Upper lobe of left lung (tissue), 6 donors: Measurements from ENCODE around the gene CDK11A. TPM values are rescaled to one million over a fixed set of nuclear protein-coding genes. Genes with fewer than 3 reads are reported as not detected.

Source experiments
- ATAC-seq, 2 donors: fragments of 200-7000 bp; cut with Tn5 transposase; one replicate each; pipeline ENCODE4 v1.9.1; 2022; ENCODE audit warnings: mild to moderate bottlenecking in 2 of 2, moderate library complexity in 2 of 2; ENCODE audit not compliant: low FRiP score in 2 of 2
- DNase-seq, 2 donors: peaks; one replicate each; pipeline ENCODE4 v3.0.0-alpha.2; 2019 to 2020
- H3K27ac ChIP-seq, 4 donors: fragments of 200-600 bp; sonication (generic); one replicate each; pipeline ENCODE4 v1.5.1; 2016 to 2019
- H3K27me3 ChIP-seq, 4 donors: fragments of 200-600 bp; sonication (generic); one replicate each; pipeline ENCODE4 v1.5.1; 2017 to 2019
- H3K36me3 ChIP-seq, 4 donors: fragments of 200-600 bp; sonication (generic); one replicate each; pipeline ENCODE4 v1.5.1; 2016 to 2019
- H3K4me1 ChIP-seq, 4 donors: fragments of 200-600 bp; sonication (generic); one replicate each; pipeline ENCODE4 v1.5.1; 2018 to 2019
- H3K4me3 ChIP-seq, 4 donors: fragments of 200-600 bp; sonication (generic); one replicate each; pipeline ENCODE4 v1.5.1; 2017 to 2019; ENCODE audit warnings: mild to moderate bottlenecking in 2 of 4, moderate library complexity in 1 of 4
- H3K9me3 ChIP-seq, 4 donors: fragments of 200-600 bp; sonication (generic); one replicate each; pipeline ENCODE4 v1.5.1; 2018 to 2019
- EP300 ChIP-seq, 4 donors: sonication (generic); formaldehyde crosslinking; IDR thresholded peaks; one replicate each; pipeline ENCODE4 v1.5.1; 2017; ENCODE audit warnings: antibody characterized with exemption in 4 of 4, control low read depth in 2 of 4
- POLR2A ChIP-seq, 4 donors: fragments of 450-650 bp; IDR thresholded peaks; one replicate each; pipeline ENCODE4 v1.5.1; 2016 to 2017; ENCODE audit warnings: antibody characterized with exemption in 4 of 4, mild to moderate bottlenecking in 2 of 4
- POLR2AphosphoS5 ChIP-seq, 2 donors: sonication (generic); formaldehyde crosslinking; IDR thresholded peaks; one replicate each; pipeline ENCODE4 v1.5.1; 2017; ENCODE audit warnings: antibody characterized with exemption in 2 of 2
- WGBS, 2 donors: methylation state at CpG; one replicate each; pipeline ENCODE4 v1.1.5; 2017 to 2018; 5-methylcytosine and 5-hydroxymethylcytosine counted together
- total RNA-seq, 6 donors: library from RNA; depleted of rRNA in 4 of 6; stranded (reverse); fragments of >200 nt in 4 of 6; gene quantifications; one replicate each; pipeline versions ENCODE4 v1.1.0 to v1.2.1, GENCODE V29; 2016 to 2021
- TF ChIP-seq, protein P1 (sequence below), 6 experiments: fragments of 450-650 bp in 4 of 6; fragments of 200-600 bp in 2 of 6; sonication (generic) in 2 of 6; IDR thresholded peaks; one replicate each; pipeline ENCODE4 v1.5.1; 2016 to 2019; ENCODE audit warnings: antibody characterized with exemption in 6 of 6
- donor health status: DM: no; HTN: no; CAD: no; lungs with moderate emphysema.
- donor health status: DM: no; HTN: yes; CAD: no; lungs with severe emphysema.

CDK11A gene
- total RNA-seq, 6 donors from 2014 or later, result 23.9 to 417 (median 54.5) TPM

DNA sequence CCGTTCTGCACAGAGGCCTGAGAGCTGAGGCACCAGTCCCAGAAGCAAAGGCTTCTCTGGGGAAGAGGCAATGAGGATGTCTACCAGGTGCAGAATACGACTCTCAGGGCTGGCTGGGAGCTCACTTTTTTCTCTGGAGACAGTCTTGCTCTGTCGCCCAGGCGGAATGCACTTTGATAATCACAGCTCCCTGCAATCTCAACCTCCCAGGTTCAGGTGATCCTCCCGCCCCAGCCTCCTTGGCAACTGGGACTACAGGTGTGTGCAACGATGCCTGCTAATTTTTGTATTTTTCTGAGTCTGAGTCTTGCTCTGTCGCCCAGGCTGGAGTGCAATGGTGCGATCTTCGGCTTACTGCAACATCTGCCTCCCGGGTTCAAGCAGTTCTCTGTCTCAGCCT lies 36.6 kb upstream of the CDK11A start:
- no peak for DNase-seq
- peaks cover 29 to 92% (median 67%) of the 10 kb centered on the region in 4 donors for H3K36me3 ChIP-seq
- TF ChIP-seq EP300 (IDR thresholded peaks at IDR 0.05), result no peak
- TF ChIP-seq POLR2AphosphoS5 (IDR thresholded peaks at IDR 0.05), result no peak
- no peak for TF ChIP-seq POLR2A (IDR thresholded peaks at IDR 0.05)
- TF ChIP-seq, protein P1, sequence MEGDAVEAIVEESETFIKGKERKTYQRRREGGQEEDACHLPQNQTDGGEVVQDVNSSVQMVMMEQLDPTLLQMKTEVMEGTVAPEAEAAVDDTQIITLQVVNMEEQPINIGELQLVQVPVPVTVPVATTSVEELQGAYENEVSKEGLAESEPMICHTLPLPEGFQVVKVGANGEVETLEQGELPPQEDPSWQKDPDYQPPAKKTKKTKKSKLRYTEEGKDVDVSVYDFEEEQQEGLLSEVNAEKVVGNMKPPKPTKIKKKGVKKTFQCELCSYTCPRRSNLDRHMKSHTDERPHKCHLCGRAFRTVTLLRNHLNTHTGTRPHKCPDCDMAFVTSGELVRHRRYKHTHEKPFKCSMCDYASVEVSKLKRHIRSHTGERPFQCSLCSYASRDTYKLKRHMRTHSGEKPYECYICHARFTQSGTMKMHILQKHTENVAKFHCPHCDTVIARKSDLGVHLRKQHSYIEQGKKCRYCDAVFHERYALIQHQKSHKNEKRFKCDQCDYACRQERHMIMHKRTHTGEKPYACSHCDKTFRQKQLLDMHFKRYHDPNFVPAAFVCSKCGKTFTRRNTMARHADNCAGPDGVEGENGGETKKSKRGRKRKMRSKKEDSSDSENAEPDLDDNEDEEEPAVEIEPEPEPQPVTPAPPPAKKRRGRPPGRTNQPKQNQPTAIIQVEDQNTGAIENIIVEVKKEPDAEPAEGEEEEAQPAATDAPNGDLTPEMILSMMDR (IDR thresholded peaks at IDR 0.05), result no peak

DNA sequence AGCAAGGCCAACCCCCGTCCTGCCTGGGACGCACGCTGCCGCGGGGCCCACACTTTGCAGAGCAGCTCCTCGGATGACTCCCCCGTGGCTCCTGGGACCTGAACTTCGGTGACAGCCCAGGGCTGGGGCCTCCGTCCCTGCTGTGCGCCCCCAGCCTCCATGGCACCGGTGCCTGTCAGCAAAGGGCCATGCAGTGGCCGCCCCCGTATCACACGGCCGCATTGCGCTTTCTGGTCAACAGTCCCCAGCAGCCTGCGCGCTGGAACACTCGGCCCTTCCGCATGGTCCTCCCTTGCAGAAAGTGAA lies 36.1 kb upstream of the CDK11A start:
- ATAC-seq (no peak), DNase-seq (peak in 1 of 2 donors; percentile 75)
- no peaks in the 10 kb centered on the region for H3K27me3 ChIP-seq
- H3K4me1 ChIP-seq, result peaks cover 17 to 44% (median 34%) of the 10 kb centered on the region in 4 donors
- no peak overlapping the region for H3K4me3 ChIP-seq
- 95 to 97% methylated on average over 17 to 20 of the region's 20 CpGs for WGBS, 2 donors
- no peaks in the 10 kb centered on the region for H3K9me3 ChIP-seq
- peaks cover 31 to 96% (median 70%) of the 10 kb centered on the region in 4 donors for H3K36me3 ChIP-seq
- TF ChIP-seq, protein P1 (IDR thresholded peaks at IDR 0.05), result no peak
- TF ChIP-seq POLR2AphosphoS5 (IDR thresholded peaks at IDR 0.05), result no peak
- no peak for TF ChIP-seq EP300 (IDR thresholded peaks at IDR 0.05)
- no peak for TF ChIP-seq POLR2A (IDR thresholded peaks at IDR 0.05)
- peak overlapping the region in 1 of 4 donors; percentile 78 for H3K27ac ChIP-seq

More for the DNA sequence above, 36.6 kb upstream of the CDK11A start:
- Histone ChIP-seq H3K4me3 (no peak overlapping the region), H3K4me1 (peaks cover 17 to 44% (median 35%) of the 10 kb centered on the region in 4 donors), H3K27ac (no peak overlapping the region), H3K27me3 (no peaks in the 10 kb centered on the region), H3K9me3 (no peaks in the 10 kb centered on the region)
- WGBS, 2 donors, result 95 to 96% methylated on average over 9 to 10 of the region's 10 CpGs
- no peak for ATAC-seq

DNA sequence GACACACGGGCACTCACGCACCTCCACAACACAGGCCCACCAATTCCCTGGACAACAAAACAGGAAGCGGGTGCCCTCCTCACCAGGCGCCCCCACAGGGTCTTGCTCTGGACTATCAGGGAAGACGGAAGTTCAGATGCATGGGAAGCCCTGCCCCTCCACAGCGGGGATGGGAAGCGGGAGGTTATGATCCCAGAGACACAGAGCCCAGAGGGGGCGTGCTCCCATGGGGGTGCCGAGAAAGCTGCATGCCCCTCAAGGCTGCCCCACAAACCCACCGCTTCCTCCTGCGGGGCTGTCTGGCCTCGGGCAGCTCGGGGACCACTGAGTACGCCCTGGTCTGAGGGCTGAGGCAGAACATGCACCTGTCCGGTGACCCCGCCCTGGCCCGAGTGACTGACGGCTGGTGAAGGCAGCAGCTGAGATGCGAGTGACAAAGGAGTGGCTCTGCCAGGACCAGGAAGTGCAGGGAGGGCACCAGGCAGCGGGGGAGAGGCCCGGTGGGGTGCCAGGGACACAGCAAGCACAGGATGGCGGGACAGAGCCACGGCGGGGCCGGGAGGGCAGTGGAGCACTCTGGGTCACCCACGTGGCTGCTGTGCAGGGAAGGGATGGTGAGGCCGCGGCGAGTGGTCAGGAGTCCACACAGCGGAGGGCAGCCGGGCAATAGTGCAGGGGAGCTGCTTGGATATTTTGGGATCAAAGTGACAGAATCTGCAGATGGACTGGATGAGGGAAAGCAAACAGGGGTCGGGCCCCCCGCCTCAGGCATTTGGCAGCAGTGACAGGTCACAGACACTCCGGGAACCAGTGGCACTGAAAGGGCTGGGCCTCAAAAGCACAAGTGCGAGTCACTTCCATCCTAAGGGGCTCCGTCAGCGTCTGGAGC lies 35.5 kb upstream of the CDK11A start:
- H3K27ac ChIP-seq, result peak overlapping the region; percentile 67 to 88 (median 75)
- H3K36me3 ChIP-seq, result peaks cover 33 to 97% (median 73%) of the 10 kb centered on the region in 4 donors
- no peaks in the 10 kb centered on the region for H3K27me3 ChIP-seq
- H3K4me3 ChIP-seq, result no peak overlapping the region
- H3K4me1 ChIP-seq, result peaks cover 17 to 41% (median 29%) of the 10 kb centered on the region in 4 donors
- DNase-seq, result peak in 1 of 2 donors; percentile 77
- TF ChIP-seq POLR2AphosphoS5 (IDR thresholded peaks at IDR 0.05) (no peak), POLR2A (IDR thresholded peaks at IDR 0.05) (no peak), EP300 (IDR thresholded peaks at IDR 0.05) (no peak)
- TF ChIP-seq, protein P1 (IDR thresholded peaks at IDR 0.05), result no peak
- 91 to 96% methylated on average over 29 to 37 of the region's 37 CpGs for WGBS, 2 donors
- no peaks in the 10 kb centered on the region for H3K9me3 ChIP-seq
- no peak for ATAC-seq

DNA sequence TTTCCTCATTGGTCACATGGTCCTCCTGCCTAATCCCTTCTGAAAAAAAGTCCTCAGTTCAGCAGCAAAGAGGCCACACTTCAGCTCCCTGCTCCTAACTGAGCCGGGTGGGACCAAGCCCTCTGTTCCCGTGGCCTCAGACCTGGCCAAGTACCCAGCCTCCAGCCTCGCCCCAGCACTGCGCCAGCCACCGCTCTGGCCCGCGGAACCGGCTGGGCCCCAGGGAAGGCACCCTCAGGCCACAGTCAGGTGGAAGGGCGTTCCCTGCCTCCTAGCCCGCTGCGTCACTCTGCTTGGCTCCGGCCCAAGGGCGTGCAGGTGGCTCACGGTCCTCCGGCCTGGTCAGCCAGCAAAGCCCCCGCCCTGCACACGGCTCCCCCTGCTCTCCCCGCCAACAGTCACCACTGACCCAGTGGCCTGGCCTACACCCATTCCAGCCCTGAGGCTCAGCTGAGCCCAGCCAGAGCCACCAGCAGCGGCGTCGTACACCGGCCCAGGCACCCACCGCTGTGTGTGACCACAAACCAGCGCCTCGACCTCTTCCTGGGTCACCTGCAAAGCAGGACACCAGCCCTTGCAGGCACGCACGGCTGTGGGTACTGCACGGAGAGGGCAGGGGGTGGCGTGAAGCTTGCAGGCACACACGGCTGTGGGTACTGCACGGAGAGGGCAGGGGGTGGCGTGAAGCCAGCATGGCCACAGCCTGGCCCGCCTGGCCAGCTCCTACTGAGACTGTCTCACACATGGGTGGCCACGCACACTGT lies 34.7 kb upstream of the CDK11A start:
- no peak overlapping the region for H3K4me3 ChIP-seq
- TF ChIP-seq POLR2AphosphoS5 (IDR thresholded peaks at IDR 0.05) (peak; percentile 37 to 63), EP300 (IDR thresholded peaks at IDR 0.05) (no peak), POLR2A (IDR thresholded peaks at IDR 0.05) (peak in 1 of 4 donors; percentile 54)
- TF ChIP-seq, protein P1 (IDR thresholded peaks at IDR 0.05), result no peak
- H3K27ac ChIP-seq, result peak overlapping the region; percentile 67 to 88 (median 75)
- ATAC-seq, result peak; percentile 72 to 94
- peaks cover 31 to 97% (median 77%) of the 10 kb centered on the region in 4 donors for H3K36me3 ChIP-seq
- peak; percentile 94 to 95 for DNase-seq
- 58 to 94% methylated on average over 7 to 18 of the region's 34 CpGs for WGBS, 2 donors
- H3K27me3 ChIP-seq, result no peaks in the 10 kb centered on the region
- H3K4me1 ChIP-seq, result peaks cover 13 to 33% (median 24%) of the 10 kb centered on the region in 4 donors
- H3K9me3 ChIP-seq, result no peaks in the 10 kb centered on the region
